Fibroblast of villous mesenchyme (primary cell): ENCODE data around the gene ZNF574. TPM values are rescaled to one million over a fixed set of nuclear protein-coding genes. Genes with fewer than 3 reads are reported as not detected.
A peak's percentile ranks its signal among the peaks of the same experiment; 100 is the strongest.
"Not testable (repeated sequence)": the region's sequence is repeated elsewhere in the genome, so short reads cannot be mapped to it uniquely, and the experiment has no call there.

Experiments used
- DNase-seq: peaks from one replicate; pipeline ENCODE4 v3.0.0-alpha.2; 2010; ENCODE audit warnings: low read depth
- H3K4me3 ChIP-seq: 2 replicates; pipeline ENCODE4 v1.5.1; 2011; ENCODE audit warnings: low read depth, mild to moderate bottlenecking, low read length
- CTCF ChIP-seq: IDR thresholded peaks from 2 replicates; pipeline ENCODE4 v1.5.1; 2012; ENCODE audit warnings: low read depth, mild to moderate bottlenecking, low read length; ENCODE audit not compliant: insufficient read depth
- total RNA-seq: library from RNA; depleted of rRNA; stranded (reverse); fragments of >200 nt; gene quantifications from 2 replicates; pipeline ENCODE4 v1.2.3, GENCODE V29; 2012

Gene ZNF574
- total RNA-seq, 1 donor, result 19.0 TPM

DNA sequence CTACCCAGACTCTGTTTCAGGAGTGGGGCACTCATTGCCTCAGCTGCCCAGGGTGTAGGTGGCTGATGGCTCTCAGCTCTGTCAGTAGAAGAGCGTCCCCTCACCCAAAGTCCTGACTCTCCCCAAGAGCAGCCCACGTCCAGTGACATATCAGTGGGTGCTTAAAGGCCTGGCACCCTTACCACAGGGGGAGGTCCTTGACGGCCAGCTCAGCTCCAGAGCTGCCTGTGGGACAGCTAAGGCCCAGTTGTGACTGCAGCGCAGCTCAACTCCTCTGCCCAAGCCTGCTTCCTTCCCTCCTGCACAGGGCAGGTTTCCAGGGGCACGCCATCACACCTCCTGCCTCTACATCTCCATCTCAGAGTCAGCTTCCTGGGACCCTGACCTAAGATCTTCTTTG lies 38.3 kb upstream of the ZNF574 start:
- TF ChIP-seq CTCF, result no peak
- no peak for DNase-seq
- no peak overlapping the region for H3K4me3 ChIP-seq

- TF ChIP-seq CTCF, result no peak
- no peak for DNase-seq
- H3K4me3 ChIP-seq, result no peak overlapping the region
These were observed 37.3 kb upstream of the ZNF574 start for GRCh38 chr19:42038666-42039065.

- TF ChIP-seq CTCF, result no peak
- no peak for DNase-seq
- no peak overlapping the region for H3K4me3 ChIP-seq
These were observed 35.9 kb upstream of the ZNF574 start for GRCh38 chr19:42040031-42040430.

- DNase-seq, H3K4me3 ChIP-seq: not testable (repeated sequence)
These were observed 35.5 kb upstream of the ZNF574 start for GRCh38 chr19:42040491-42040890.

DNA sequence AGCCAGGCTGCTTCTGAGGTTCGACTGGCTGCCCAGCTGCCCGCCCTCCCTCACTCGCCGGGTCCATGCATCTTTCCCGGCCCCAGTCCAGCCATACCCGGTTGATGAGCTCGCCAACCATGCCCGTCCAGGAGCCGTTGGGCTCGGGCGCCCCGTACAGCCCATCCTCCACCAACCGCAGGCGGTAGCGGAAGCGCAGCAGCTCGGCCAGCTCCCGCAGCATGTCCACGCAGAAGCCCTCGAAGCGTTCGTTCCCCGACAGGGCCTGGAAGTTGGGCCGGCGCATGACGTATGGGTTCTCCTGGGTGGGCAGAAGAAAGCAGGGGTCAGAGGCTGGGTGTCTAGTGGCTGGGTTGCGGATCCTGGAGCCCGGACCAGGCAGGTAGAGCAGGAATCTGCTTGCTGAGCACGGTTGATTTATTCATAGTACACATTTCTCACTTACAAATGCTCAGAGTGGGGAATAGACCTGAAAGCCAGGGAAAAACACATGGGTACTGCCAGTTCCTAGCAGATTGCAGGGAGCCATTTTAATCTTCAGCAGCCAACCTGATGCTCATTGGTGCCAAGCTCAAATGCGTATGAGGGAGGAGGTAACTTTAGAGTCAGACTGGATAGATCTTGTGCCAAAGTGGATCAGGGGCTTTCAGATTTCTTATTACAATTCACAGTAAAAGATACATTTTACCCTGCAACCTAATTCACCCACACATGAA lies 33.4 kb upstream of the ZNF574 start:
- TF ChIP-seq CTCF, result no peak
- DNase-seq, result no peak
- H3K4me3 ChIP-seq, result no peak overlapping the region

DNA sequence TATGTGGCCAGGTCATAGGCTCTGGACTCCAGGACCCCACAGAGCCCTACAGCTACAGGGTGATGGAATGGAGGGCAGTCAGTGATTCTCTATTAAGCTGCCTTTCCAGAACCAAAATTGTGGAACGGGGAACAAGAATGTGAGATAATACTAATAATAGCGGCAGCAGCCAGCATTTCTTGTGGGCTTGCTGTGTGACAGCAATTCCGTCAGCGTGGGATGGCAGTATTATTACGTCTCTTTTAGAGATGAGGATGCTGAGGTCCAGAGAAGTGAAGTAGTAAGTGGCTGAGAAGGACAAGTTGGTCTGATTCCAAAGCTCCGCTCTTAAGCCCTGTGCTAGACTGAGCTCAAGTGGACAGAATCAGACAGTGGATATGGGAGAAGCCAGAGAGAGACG lies 30.4 kb upstream of the ZNF574 start:
- no peak for TF ChIP-seq CTCF
- no peak overlapping the region for H3K4me3 ChIP-seq
- no peak for DNase-seq

- peak overlapping the region; percentile 17 for H3K4me3 ChIP-seq
- TF ChIP-seq CTCF, result no peak
- peak; percentile 25 for DNase-seq
These were observed 27.0 kb upstream of the ZNF574 start for GRCh38 chr19:42048992-42049391.
